Measurements from ENCODE around the gene DFFB.
"Not testable (repeated sequence)": the region's sequence is repeated elsewhere in the genome, so short reads cannot be mapped to it uniquely, and the experiment has no call there.

DNA sequence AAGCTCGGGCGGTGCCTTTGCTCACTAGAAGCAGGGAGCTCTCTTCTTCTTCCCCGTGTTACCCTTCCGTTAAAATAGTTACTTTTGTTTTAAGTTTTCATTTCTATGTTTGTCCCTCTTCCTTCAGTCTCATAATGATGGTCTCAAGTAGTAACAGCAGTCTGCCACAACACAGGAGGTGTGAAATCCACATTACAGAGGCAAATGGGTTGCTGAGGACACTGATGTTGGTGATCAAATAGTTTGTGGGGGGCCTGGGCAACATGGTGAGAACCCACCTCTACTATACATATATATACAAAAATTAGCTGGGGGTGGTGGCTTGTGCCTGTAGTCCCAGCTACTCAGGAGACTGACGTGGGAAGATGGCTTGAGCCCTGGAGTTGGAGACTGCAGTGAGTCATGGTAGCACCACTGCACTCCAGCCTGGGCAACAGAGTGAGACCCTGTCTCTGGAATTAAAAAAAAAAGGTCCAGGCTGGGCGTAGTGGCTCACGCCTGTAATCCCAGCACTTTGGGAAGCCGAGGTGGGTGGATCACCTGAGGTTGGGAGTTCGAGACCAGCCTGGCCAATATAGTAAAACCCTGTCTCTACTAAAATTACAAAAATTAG, 47.0 kb upstream of the DFFB start:
- not testable (repeated sequence) for TF ChIP-seq EZH2 (IDR thresholded peaks at IDR 0.05; ENCODE audit: low read length, missing control alignments)
- TF ChIP-seq, protein P1, sequence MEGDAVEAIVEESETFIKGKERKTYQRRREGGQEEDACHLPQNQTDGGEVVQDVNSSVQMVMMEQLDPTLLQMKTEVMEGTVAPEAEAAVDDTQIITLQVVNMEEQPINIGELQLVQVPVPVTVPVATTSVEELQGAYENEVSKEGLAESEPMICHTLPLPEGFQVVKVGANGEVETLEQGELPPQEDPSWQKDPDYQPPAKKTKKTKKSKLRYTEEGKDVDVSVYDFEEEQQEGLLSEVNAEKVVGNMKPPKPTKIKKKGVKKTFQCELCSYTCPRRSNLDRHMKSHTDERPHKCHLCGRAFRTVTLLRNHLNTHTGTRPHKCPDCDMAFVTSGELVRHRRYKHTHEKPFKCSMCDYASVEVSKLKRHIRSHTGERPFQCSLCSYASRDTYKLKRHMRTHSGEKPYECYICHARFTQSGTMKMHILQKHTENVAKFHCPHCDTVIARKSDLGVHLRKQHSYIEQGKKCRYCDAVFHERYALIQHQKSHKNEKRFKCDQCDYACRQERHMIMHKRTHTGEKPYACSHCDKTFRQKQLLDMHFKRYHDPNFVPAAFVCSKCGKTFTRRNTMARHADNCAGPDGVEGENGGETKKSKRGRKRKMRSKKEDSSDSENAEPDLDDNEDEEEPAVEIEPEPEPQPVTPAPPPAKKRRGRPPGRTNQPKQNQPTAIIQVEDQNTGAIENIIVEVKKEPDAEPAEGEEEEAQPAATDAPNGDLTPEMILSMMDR (conservative IDR thresholded peaks at IDR 0.05 in 1 of 2, IDR thresholded peaks at IDR 0.05 in 1 of 2; ENCODE audit: low read depth in 1 of 2, low read length in 2 of 2) = not testable (repeated sequence)

Data from fibroblast of lung (primary cell).